Bronchial epithelial cell (primary cell): Measurements from ENCODE around the gene TLCD4. TPM values are rescaled to one million over a fixed set of nuclear protein-coding genes. Genes with fewer than 3 reads are reported as not detected.

Experiments used
- DNase-seq: peaks from one replicate; pipeline ENCODE4 v3.0.0-alpha.2; 2010; ENCODE audit warnings: low read depth
- FAIRE-seq: peaks from 2 replicates; lab custom pipeline; 2011; peaks lifted over from hg19 to GRCh38; lab: Jason Lieb, UNC
- H3K27me3 ChIP-seq: 2 replicates; pipeline ENCODE4 v1.5.1; 2011; ENCODE audit warnings: low read length; ENCODE audit not compliant: control insufficient read depth, insufficient read depth
- H3K36me3 ChIP-seq: 2 replicates; pipeline ENCODE4 v1.5.1; 2011; ENCODE audit warnings: low read length; ENCODE audit not compliant: control insufficient read depth, insufficient read depth
- H3K4me3 ChIP-seq: 2 replicates; pipeline ENCODE4 v1.5.1; 2011; ENCODE audit warnings: mild to moderate bottlenecking, low read depth, low read length, control low read depth
- CTCF ChIP-seq: IDR thresholded peaks from 2 replicates; pipeline ENCODE4 v1.5.1; 2011; ENCODE audit warnings: mild to moderate bottlenecking, moderate library complexity, low read length, control low read depth, inconsistent platforms; ENCODE audit not compliant: insufficient read depth, severe bottlenecking
- total RNA-seq: library from RNA; depleted of rRNA; stranded (reverse); fragments of >200 nt; gene quantifications from 2 replicates; pipeline ENCODE4 v1.2.1, GENCODE V29; 2014

Gene TLCD4
- total RNA-seq: 0.51 and 0.53 TPM in 2 replicates

- Histone ChIP-seq H3K27me3 (peaks cover 7% of the 10 kb centered on the region), H3K4me3 (peak within 1 kb of the TSS; percentile 46), H3K36me3 (no peaks in the 10 kb centered on the region)
- DNase-seq (no peak), FAIRE-seq (no peak)
- no peak for TF ChIP-seq CTCF
Measured at GRCh38 chr1:95117207-95118066, at the start of gene TLCD4. Gene TLCD4, plus strand, starts transcription at chr1:95117355. Its CDS starts 26,547 bp downstream, at chr1:95143902.

DNA sequence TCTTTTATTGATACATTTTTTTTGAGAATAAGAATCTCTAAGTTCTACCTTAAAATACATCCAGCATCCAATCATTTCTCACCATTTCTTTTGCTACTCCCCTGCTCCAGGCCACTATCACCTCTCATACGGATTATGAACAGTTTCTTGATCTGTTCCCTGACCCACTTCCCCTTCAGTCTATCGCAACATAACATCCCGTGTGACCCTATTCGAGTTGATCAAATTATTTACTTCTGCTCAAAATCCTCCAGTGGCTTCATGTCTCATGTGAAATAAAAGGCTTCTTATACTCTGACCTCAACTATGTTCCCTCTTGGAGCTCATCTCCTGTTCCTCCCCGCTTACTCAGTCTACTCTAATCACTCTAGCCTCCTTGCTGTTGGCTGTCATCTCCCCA, 49.6 kb upstream of the TLCD4 start:
- peaks cover 2% of the 10 kb centered on the region for H3K36me3 ChIP-seq
- DNase-seq: no peak
- TF ChIP-seq CTCF: no peak
- no peak for FAIRE-seq
- no peak overlapping the region for H3K4me3 ChIP-seq
- no peaks in the 10 kb centered on the region for H3K27me3 ChIP-seq

- no peak for TF ChIP-seq CTCF
- H3K4me3 ChIP-seq: no peak overlapping the region
- FAIRE-seq (no peak), DNase-seq (no peak)
- H3K27me3 ChIP-seq: no peaks in the 10 kb centered on the region
- peaks cover 2% of the 10 kb centered on the region for H3K36me3 ChIP-seq
Measured at GRCh38 chr1:95068956-95069709, 48.0 kb upstream of the TLCD4 start.

DNA sequence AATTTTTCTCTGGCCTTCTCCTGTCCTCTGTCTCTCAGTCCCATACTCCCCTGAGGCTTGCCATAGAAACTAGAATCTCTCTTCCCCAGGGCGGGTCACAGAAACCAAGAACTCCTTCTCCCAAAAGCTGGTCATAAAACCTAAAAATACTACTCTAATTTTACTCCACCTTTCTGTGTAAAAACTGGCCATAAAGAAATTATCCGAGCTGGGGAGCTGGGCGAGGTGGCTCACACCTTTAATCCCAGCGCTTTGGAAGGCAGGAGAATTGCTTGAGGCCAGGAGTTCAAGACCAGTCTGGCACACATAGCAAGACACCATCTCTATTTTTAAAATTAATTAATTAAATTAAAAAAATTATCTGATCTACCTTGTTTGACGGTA, 47.5 kb upstream of the TLCD4 start:
- no peak for FAIRE-seq
- TF ChIP-seq CTCF: no peak

GRCh38 chr1:95071539-95071938, 45.6 kb upstream of the TLCD4 start:
- H3K36me3 ChIP-seq: peaks cover 2% of the 10 kb centered on the region
- no peak overlapping the region for H3K4me3 ChIP-seq
- TF ChIP-seq CTCF: no peak
- FAIRE-seq (no peak), DNase-seq (no peak)
- H3K27me3 ChIP-seq: no peaks in the 10 kb centered on the region

More for the DNA sequence above, 47.5 kb upstream of the TLCD4 start:
- no peak for DNase-seq
- Histone ChIP-seq H3K4me3 (no peak overlapping the region), H3K36me3 (peaks cover 2% of the 10 kb centered on the region), H3K27me3 (no peaks in the 10 kb centered on the region)
